ENCODE results near the gene PRSS23.
"Not testable (repeated sequence)": the region's sequence is repeated elsewhere in the genome, so short reads cannot be mapped to it uniquely, and the experiment has no call there.

DNA sequence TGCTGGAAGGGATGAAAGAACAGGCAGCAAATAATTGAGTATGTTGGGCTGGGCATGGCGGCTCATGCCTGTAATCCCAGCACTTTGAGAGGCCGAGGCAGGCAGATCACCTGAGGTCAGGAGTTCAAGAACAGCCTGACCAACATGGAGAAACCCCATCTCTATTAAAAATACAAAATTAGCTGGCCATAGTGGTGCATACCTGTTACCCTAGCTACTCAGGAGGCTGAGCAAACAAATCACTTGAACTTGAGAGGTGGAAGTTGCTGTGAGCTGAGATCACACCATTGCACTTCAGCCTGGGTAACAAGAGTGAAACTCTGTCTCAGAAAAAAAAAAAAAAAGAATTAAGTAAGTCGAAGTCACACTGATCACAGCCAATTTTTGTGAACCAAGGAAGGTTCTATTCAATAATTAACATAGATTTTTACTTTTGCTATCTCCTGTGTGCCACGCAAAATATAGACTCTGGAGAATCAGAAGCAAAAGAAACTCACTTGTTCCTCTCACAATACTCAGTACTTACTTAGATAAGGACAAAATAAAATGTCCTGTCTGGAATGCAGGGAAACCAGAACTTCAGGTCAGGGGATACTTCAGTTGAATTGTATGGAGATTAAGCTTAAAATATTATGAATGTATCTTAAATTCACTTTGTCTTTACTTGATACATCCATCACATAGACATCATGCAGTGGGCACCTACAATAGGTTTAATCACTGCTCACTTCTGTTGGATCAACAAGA, 44.6 kb downstream of the PRSS23 start:
- TF ChIP-seq, protein P1, sequence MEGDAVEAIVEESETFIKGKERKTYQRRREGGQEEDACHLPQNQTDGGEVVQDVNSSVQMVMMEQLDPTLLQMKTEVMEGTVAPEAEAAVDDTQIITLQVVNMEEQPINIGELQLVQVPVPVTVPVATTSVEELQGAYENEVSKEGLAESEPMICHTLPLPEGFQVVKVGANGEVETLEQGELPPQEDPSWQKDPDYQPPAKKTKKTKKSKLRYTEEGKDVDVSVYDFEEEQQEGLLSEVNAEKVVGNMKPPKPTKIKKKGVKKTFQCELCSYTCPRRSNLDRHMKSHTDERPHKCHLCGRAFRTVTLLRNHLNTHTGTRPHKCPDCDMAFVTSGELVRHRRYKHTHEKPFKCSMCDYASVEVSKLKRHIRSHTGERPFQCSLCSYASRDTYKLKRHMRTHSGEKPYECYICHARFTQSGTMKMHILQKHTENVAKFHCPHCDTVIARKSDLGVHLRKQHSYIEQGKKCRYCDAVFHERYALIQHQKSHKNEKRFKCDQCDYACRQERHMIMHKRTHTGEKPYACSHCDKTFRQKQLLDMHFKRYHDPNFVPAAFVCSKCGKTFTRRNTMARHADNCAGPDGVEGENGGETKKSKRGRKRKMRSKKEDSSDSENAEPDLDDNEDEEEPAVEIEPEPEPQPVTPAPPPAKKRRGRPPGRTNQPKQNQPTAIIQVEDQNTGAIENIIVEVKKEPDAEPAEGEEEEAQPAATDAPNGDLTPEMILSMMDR (conservative IDR thresholded peaks at IDR 0.05), result not testable (repeated sequence)
- not testable (repeated sequence) for TF ChIP-seq ZFX (IDR thresholded peaks at IDR 0.05)
